Measurements from ENCODE around the gene SGSM2.
"Not testable (repeated sequence)": the region's sequence is repeated elsewhere in the genome, so short reads cannot be mapped to it uniquely, and the experiment has no call there.

SGSM2 gene, protein sequence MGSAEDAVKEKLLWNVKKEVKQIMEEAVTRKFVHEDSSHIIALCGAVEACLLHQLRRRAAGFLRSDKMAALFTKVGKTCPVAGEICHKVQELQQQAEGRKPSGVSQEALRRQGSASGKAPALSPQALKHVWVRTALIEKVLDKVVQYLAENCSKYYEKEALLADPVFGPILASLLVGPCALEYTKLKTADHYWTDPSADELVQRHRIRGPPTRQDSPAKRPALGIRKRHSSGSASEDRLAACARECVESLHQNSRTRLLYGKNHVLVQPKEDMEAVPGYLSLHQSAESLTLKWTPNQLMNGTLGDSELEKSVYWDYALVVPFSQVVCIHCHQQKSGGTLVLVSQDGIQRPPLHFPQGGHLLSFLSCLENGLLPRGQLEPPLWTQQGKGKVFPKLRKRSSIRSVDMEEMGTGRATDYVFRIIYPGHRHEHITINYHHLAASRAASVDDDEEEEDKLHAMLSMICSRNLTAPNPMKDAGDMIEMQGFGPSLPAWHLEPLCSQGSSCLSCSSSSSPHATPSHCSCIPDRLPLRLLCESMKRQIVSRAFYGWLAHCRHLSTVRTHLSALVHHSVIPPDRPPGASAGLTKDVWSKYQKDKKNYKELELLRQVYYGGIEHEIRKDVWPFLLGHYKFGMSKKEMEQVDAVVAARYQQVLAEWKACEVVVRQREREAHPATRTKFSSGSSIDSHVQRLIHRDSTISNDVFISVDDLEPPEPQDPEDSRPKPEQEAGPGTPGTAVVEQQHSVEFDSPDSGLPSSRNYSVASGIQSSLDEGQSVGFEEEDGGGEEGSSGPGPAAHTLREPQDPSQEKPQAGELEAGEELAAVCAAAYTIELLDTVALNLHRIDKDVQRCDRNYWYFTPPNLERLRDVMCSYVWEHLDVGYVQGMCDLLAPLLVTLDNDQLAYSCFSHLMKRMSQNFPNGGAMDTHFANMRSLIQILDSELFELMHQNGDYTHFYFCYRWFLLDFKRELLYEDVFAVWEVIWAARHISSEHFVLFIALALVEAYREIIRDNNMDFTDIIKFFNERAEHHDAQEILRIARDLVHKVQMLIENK

DNA sequence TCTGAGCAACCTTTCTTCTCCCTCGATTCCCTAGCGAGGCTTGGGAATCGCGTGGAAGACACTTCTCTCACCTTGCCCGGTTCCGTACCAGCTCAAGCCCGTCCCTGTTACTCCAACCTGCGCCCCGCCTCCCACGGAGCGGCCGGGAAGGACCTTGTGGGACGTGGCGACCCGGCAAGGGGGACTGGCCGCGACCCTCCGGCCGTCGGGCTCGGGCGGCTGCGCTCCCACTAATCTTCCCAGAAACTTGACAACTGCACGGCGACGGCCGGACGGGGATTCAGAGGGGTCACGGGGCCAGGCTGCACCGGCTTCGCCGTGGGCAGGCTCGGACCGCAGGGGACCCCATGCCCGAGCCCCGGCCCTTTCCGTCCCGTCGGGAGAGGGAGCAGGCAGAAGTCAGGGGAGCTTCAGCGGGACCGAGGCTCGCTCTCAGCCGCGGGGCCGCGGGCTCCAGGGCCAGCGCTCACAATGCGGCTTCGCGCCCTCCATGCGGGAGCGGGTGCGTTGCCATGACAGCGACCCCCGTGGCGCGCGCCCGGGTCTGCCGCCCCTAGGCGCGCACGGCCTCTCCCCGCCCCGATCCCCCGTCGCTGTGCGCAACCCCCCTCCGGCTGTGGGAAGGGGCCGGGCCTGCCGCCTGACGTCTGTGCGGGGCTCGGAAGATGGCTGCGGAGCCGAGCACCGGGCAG, at the start of gene SGSM2:
TSS of gene SGSM2 (plus strand) at position 650 of the 692 bp plus-strand sequence. CDS start 188 bp downstream, outside the sequence.
- DNase-seq = peak in 1 of 2 experiments; percentile 22

DNA sequence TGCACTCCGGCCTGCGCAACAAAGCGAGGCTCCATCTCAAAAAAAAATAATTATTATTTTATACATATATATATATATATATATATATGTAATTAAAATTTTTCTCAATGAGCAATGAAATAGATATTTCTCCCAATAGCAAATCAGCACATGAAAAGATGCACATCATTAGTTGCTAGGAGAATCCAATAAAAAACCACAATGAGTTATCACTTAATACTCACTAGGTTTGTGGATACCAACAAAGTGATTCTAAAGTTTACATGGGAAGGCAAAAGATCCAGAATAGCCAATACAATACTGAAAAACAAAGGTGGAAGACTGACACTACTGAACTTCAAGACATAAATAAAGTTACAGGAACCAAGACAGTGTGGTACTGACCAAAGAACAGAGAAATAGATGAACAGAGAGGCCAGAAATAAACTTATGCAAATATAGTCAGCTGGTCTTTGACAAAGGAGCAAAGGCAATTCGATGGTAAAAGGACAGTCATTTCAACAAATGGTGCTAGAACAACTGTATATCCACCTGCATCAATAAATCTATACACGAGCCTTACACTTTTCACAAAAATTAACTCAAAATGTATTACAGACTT, 47.3 kb upstream of the SGSM2 start:
- DNase-seq = no peak

DNA sequence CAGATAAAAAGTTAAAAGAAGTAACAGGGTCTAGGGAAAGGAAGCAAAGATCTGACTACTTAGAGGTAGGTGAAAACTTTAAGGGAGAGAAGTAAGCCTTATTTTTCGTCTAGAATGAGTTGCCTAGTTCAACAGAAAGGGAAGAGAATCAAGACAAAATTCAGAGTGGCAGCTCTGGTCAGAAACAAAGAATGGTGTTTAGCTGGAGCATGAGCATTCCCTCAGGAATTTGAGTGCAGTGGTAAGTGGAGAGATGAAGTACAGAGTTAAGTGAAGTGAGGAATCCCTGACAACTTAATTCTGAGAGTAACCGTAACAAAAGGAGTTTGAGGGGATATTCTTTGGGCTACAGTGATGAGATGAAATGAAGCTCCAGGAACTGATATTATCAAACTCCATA, 45.2 kb upstream of the SGSM2 start:
- no peak for DNase-seq

DNA sequence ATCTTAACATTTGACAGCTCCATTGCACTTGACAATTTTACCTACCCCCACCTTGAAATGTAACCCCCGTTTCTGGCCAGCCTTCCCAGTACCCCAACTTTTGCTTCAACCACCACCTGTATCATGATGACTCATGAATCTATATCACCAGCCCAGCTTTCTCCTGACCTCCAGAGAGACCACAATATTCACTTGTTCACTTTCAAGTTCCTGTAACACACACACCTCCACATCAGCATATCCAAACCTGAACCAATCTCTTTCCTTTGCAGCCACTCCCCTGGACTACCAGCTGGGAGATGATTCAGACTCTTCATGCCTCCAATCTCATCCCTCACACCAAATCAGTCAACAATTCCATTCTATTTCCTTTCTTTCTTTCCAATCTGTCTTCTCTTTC, 41.7 kb upstream of the SGSM2 start:
- DNase-seq = no peak

DNA sequence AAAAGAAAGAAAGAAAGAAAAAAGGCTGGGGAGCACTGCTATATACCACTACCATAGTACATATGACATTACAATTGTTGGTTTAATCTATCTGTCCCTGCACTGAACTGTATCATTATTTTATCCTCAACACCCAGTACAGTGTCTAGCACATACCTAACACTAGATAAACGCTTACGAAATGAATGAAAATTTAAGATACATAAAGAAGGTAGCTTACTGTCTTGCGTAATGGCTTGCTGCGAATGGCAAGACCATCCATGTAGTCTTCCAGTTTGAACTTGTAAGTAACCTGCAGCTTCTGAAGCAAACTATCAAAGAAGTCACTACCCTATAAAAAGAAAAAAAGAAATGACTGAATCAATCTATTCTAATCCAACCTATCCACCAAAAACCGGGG, 40.3 kb upstream of the SGSM2 start:
- DNase-seq = no peak

DNA sequence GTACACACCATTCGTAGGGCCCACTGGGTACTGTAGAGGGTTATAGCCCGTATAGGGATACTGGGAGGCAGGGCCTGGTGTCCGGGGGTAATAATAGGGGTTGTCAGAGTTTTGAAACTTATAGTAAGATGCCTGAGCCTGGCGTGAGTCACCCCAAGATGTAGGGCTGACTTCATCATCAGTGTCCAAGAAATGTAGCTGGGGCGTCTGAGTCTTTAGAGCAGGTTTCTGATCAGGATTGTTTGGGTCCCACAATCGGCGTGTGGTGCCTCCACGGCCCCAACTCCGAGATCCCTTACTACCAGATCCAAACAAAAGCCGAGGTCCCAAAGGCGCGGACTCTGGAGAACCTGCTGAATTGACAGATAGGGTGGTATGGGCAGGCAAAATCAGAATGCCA, 38.2 kb upstream of the SGSM2 start:
- DNase-seq = no peak

DNA sequence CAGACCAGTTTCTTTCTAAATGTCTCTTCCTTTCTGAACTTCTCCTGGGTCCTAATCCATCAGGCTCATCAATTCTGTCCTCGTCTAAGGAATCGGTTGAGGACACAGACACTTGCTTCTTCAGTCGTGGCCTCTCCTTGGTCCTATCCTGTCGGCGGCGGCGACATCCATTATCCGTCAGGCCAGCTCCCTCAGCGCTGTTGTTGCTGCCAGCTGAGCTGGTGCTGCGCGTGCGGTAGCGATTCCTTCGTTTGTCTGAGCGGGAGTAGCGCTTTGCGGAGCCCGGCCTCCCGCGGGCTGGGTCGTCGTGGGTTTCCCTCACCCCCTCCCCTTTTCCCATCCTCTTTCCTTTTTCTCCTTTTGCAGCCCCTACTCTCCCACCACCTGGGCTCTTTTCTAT, 37.5 kb upstream of the SGSM2 start:
- DNase-seq = no peak

DNA sequence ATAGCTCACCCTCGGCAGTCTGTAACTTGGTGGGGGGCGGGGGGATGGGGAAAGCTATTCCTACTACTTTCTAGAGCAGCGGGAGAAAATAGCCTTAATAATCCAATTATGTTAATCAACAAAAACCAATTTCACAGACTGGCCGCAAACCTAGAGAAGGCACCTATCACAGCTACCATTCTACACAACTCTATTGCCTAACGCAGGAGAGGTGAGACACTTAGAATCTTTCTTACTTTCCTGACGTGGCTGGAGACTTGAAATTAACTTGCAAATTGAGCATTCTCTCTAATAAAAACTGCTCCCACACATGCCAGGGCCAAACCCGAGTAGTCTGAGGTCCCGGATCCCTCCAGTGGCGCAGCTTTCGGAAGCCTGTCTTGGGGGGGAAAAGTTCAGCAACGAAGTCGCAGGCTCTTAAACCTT, 34.5 kb upstream of the SGSM2 start:
- no peak for DNase-seq

DNA sequence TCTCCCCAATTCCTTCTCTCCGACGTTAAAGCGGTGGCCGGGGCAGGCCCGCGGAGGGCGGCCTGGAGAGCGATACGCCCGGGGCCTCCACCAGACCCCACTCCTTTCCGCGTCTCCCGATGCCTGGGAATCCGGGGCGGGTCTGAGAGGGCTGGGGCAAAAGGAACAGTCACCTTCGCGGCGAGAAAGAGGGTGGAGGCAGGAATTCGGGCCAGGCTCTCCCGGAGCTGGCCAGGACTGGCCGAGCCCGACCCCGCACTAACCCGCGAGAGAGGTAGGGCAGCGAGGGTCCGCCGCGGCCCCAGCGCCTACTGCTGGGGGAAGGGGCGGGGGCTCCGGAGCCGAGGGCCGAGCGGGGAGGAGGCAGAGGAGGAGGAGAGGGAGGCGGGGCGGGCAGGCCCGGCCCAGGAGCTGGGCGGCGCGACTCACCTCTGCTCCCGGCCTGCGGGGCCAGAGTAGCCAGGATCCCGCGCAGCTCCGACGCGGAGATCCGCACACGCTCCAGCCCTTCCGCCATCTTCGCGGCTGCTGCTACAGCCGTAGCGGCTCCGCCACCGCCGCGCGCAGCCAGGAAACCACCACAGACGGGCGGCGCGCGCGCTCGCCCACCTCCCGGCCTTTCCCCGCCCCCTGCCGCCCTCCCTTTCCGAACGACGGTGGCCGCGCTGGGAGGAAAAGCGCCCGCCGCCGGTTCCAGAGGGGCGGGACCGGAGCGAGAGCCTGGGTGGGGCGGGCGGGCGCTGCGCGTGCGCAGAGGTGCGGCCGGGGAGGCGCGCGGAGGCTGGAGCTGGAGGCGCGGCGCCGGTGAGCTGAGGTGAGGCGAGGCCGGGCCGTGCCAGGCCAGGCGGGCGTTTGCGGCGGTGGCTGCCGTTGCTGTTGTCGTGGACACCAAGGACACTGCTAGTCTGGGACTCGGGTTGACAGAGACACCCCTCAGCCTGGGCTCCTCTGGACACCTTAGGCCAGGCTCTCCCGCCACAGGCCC, 33.8 kb upstream of the SGSM2 start, which contains the start of the genes SMG6 and SRR:
TSS of gene SMG6 (minus strand) at position 582 of the 985 bp plus-strand sequence. CDS start at position 517, 65 bp downstream.
TSS of gene SRR (plus strand) at position 747 of the 985 bp plus-strand sequence. CDS start 11,611 bp downstream, outside the sequence.
- DNase-seq = peak; percentile 39 to 49

DNA sequence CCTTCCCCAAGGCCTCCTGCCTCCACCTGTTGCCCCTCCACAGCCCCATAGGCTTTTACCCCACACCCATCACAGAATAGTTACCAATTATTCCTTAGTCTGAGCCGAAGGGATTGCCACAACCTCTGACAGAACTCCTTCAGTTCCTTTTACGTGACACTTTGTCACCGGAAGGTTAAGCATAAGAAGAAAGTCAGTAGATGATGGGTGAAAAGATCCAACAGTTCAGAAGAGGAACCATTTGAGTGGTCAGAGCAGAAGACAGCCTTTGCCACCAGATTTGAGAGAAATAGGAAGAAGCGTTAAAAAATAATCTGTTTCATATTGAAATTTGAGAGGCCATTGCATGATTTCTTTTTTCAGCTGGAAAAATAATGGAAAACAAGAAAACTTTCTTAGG, 32.4 kb upstream of the SGSM2 start:
- DNase-seq = no peak

DNA sequence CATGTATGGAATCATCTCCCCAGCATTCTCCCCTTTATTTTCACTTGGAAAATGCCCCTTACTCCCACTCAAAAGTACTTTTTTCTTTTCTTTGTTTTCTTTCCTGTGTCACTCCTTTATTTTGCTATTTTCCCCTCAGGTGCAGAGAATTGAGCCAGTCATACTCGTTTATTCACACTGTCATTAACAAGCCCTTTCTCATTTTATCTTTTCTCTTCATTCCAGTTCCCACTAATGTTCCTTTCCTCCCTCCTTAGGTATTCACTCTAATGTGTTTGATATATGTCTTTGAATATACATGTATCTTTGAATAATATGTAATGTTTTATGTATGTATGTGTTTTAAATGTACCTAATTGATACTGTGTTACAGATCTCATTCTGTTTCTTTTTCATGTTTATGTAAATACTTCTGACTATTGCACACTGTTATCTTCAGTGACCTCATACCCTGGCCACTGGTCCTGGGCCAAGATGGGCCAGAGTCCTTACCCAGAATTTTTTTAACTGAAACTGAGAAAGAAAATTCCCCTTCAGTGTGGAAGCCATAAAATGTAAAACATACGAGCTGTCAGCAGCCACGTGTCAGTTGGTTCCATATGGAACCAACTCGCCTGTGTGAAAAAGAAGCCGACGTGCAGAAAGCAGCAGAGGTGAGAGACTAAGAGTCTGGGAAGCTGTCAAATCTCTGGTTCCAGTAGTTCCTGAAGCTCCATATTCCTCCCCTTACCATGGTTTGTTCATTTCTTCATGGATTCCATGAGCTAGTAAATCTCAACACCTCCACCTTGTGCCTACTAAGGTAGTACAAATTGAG, 27.8 kb upstream of the SGSM2 start:
- no peak for DNase-seq

DNA sequence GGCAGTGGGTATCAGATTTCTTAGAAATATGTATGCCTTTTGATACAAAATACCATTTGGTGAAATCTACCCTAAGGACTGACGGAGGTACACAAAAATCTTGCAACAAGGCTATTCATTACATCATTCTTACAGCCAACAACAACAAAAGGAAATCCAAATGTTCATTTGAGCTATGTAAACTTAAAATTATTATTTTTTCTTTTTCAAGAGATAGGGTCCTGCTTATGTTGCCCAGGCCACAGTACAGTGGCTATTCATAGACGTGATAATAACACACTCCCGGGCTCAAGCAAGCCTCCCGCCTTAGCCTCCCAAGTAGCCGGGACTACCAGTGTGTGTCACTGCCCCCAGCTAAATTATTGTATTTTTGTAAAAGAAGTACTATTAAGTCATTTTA, 24.6 kb upstream of the SGSM2 start:
- no peak for DNase-seq

DNA sequence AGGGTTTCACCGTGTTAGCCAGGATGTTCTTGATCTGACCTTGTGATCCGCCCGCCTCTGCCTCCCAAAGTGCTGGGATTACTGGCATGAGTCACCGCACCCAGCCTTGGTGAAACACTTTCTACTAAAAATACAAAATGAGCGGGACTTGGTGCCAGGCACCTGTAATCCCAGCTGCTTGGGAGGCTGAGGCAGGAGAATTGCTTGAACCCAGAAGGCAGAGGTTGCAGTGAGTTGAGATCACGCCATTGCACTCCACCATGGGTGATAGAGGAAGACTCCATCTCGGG, 20.4 kb upstream of the SGSM2 start:
- not testable (repeated sequence) for DNase-seq

DNA sequence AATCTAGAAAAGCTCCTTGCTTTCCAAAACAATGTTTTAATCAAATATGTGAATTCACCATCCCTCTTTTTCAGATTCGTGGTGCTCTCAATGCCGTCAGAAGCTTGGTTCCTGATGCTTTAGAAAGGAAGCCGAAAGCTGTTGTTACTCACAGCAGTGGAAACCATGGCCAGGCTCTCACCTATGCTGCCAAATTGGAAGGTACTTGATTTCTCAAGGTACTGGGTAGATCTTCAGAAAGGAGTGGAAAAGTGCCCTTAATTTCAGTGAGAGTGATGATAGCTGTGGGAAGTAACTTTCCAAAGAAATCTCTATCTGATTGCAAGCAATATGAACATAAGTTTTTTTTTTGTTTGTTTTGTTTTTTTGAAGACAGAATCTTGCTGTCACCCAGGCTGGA, 19.5 kb upstream of the SGSM2 start:
- no peak for DNase-seq

DNA sequence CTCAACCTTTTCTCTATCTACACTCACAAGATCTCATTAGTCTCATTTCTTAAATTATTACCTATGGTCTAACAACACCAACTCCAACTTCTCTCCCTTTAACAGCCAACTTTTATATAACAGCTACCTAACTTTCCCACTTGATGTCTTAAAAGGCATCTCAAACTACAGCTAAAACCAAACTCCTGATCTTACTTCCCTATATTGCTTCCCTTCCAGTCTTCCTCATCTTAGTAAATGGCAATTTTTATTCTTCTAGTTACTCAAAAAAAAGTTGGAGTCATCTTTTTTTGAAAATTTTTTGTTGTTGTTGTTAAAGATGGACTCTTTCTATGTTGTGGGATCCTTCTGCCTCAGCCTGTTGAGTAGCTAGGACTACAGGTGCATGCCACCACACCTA, 18.2 kb upstream of the SGSM2 start:
- DNase-seq = no peak

DNA sequence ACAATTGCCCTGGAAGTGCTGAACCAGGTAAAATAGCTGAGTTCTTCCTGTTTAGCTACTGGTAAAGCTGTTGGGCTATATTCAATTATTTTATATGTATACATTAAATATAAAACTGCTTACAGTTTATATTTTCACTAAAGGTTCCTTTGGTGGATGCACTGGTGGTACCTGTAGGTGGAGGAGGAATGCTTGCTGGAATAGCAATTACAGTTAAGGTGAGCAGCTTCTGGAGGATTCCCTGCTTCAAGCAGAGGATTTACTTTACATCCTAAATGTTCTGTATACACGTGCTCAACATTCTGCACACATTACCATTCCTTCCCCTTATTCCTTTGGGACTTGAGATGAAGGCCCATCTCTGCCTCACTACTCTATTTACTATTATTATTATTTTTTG, 15.9 kb upstream of the SGSM2 start:
- DNase-seq = no peak

DNA sequence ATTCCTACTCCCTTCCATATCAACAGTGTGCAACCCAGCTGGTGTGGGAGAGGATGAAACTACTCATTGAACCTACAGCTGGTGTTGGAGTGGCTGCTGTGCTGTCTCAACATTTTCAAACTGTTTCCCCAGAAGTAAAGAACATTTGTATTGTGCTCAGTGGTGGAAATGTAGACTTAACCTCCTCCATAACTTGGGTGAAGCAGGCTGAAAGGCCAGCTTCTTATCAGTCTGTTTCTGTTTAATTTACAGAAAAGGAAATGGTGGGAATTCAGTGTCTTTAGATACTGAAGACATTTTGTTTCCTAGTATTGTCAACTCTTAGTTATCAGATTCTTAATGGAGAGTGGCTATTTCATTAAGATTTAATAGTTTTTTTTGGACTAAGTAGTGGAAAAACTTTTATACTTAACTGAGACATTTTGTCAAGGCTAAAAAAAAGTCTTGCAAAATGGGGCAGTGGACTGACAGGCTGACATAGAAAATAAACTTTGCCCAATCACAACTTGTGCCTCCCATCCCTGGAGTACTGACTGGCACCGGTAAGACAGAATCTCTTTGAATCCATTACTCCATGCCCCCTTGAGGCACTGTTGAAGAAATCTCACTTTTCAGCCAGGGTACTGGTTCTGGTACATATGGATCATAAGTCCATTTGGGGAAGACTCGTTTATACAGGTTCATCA, 13.5 kb upstream of the SGSM2 start:
- no peak for DNase-seq

DNA sequence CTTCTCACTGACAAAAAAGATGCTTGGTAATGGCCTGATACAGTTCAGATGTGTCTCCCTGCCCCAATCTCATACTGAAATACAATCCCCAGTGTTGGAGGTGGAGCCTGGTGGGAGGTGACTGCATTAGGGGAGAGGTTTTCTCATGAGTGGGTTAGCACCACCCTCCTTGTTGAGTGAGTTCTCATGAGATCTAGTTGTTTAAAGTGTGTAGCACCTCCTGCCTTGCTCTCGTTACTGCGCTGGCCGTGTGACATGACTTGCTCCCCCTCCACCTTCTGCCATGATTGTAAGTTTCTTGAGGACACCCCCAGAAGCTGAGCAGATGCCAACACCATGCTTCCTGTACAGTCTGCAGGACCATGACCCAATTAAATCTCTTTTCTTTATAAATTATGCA, 6.0 kb upstream of the SGSM2 start:
- no peak for DNase-seq

DNA sequence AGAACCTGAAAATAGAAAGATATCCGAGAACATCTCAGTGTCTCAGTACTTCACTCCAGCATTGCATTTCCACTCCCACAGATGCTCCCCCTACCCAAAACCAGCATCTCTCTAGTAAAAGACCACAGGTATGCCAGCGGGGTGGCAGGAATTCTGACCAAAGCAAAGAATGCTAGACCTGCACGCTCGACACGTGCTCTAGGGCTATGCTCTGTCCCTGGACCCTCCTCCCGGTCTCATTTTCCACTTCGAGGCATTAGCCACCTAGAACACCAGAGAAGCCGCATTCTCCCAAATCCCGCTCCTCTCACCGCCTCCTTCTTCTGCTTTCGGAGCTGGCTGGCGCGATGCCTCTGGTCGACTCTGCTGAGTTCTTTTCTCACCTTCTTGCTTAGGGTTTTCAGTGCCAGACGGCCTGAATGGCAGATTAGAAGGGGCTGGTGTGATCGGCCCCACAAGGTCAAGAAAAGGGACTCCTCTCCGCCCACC, 1.5 kb upstream of the SGSM2 start:
- DNase-seq = no peak
